D721Med (cell line): ENCODE data around the gene ALDH16A1.

Experiments used
- DNase-seq: peaks from one replicate; pipeline ENCODE4 v3.0.0; 2011; ENCODE audit warnings: low spot score; ENCODE audit not compliant: insufficient read length
- FAIRE-seq: peaks from 2 replicates; lab custom pipeline; 2011; peaks lifted over from hg19 to GRCh38; lab: Jason Lieb, UNC
- TF ChIP-seq, protein P1 (sequence below): IDR thresholded peaks from 2 replicates; pipeline ENCODE4 v1.5.1; 2012; ENCODE audit warnings: mild to moderate bottlenecking, control low read depth; ENCODE audit not compliant: insufficient read depth; ENCODE audit errors: missing control alignments

ALDH16A1 gene

DNA sequence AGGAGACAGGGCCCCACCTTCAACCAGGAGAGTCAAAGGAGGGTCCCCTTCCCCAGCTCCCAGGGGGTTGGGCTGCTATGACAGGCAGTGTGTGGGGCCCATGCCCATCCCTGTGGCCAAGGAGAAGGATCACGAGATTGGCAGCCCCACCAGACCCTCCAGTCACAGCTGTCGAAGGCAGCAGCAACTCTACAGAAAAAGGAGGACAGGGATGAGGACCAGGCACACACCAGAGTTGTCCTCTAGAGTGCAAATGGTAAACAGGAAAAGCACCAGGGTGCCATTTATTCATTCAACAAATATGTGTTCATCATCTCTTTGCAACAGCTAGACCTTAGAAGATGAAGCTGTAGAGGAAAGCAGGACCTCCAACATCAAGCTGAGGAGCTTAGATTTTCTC lies 33.9 kb upstream of the ALDH16A1 start:
- FAIRE-seq: no peak

DNA sequence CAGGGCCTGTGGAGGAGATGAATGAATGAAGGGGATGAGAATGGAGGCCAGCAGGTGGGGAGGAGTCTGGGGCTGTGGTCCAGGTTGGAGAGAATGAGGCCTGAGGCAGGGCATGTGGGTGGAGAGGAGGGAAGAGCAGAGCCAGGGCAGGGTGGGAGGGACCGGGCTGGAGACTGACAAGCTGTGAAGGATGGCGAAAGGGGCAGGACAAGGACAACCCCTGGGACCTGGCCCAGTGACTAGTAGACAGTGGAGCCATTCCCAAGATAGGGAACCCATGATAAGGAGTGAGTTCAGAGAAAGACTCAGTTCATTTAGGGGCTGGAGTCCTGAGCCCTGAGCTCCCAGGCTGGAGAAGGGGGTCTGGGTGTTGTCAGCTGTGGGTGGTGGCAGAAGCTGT lies 32.8 kb upstream of the ALDH16A1 start:
- TF ChIP-seq, protein P1, sequence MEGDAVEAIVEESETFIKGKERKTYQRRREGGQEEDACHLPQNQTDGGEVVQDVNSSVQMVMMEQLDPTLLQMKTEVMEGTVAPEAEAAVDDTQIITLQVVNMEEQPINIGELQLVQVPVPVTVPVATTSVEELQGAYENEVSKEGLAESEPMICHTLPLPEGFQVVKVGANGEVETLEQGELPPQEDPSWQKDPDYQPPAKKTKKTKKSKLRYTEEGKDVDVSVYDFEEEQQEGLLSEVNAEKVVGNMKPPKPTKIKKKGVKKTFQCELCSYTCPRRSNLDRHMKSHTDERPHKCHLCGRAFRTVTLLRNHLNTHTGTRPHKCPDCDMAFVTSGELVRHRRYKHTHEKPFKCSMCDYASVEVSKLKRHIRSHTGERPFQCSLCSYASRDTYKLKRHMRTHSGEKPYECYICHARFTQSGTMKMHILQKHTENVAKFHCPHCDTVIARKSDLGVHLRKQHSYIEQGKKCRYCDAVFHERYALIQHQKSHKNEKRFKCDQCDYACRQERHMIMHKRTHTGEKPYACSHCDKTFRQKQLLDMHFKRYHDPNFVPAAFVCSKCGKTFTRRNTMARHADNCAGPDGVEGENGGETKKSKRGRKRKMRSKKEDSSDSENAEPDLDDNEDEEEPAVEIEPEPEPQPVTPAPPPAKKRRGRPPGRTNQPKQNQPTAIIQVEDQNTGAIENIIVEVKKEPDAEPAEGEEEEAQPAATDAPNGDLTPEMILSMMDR: no peak
- no peak for FAIRE-seq
- DNase-seq: no peak

More for the DNA sequence above, 33.9 kb upstream of the ALDH16A1 start:
- TF ChIP-seq, protein P1: no peak
- DNase-seq: no peak

DNA sequence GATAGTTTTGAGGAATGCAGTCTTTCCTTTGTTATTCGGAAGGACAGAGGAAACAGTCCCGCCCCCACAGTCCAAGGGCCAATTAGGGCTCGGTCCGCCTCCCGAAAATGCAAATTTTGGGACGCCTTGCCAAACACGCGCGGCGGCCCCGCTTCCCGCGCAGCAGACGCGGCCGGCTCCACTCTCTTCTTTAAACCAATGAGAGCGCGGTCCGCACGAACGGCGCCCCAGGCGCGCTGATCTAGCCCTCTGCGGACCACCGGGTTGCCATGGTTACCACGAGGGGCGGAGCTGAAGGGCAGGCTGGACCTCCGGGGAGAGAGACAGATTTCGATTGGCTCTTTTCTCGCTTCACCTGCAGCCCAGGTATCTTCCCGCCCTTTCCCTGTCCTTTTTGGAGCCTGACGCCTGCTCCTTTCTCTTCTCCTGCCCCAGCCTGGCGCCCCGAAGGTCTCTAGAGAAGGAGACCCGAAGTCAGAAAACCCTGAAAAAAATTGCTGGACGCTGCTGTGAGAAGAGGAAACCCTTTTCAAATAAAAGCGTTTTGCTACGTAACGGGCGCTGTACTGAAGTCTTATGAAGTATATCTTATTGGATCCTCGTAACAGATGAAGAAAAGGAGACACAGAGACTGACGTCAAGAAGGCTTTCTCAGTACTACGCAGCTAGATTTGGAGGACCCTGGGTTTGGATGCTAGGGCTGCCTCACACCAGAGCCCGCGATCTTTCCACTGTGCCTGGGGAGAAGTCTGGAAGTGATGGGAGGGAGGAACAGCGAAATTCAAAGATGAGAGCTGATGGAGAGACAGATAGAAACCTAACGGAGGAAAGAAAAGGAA lies 31.8 kb upstream of the ALDH16A1 start:
- TF ChIP-seq, protein P1: no peak
- peak; percentile 77 for DNase-seq
- FAIRE-seq: no peak

DNA sequence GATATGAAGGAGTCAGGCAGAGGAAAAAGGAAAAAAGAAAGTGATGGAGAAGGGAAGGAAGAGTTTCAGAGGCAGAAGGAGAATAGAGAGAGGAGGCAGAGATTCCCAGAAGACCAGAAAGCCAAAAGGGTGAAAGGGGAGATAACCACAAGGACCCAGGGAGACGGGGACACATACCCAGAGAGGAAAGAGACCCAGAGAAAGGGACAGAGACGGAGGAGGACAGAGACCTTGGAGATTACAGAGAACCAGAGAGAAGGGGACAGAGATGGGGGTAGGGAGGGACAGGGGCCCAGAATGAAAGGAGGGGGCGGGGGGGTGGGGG lies 31.2 kb upstream of the ALDH16A1 start:
- FAIRE-seq: no peak
- TF ChIP-seq, protein P1: no peak
- no peak for DNase-seq

DNA sequence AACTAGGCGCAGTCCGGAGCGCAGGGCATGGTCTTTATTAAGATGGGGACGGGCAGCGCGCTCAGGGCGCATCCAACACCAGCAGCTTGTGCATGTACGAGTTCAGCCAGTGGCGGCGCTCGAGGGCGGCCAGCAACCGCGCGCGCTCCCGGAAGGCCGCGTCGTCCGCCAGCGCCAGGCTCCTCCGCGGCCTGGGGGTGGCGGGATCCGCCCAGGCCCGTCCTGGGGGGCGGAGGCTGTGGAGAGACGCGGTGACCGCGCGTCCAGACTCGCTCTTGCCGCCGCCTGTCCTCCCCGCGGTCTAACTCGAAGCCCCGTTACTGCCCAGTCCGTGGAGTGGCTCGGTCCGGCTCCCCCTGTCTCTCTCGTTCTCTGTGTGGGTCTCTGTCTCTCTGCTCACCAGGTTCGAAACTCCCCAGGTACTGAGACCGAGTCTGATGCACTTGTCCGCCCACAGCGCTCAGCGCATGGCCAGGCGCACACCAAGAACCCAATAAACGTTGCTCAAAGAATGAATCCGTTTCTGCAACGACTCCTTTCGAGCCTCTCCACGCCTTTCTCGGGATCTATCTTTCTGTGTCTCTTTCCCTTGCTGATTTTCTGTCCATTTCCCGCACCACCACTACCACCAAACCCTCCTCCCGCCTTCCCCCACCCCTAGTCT lies 30.5 kb upstream of the ALDH16A1 start:
- DNase-seq: no peak
- TF ChIP-seq, protein P1: peak; percentile 24
- FAIRE-seq: no peak

DNA sequence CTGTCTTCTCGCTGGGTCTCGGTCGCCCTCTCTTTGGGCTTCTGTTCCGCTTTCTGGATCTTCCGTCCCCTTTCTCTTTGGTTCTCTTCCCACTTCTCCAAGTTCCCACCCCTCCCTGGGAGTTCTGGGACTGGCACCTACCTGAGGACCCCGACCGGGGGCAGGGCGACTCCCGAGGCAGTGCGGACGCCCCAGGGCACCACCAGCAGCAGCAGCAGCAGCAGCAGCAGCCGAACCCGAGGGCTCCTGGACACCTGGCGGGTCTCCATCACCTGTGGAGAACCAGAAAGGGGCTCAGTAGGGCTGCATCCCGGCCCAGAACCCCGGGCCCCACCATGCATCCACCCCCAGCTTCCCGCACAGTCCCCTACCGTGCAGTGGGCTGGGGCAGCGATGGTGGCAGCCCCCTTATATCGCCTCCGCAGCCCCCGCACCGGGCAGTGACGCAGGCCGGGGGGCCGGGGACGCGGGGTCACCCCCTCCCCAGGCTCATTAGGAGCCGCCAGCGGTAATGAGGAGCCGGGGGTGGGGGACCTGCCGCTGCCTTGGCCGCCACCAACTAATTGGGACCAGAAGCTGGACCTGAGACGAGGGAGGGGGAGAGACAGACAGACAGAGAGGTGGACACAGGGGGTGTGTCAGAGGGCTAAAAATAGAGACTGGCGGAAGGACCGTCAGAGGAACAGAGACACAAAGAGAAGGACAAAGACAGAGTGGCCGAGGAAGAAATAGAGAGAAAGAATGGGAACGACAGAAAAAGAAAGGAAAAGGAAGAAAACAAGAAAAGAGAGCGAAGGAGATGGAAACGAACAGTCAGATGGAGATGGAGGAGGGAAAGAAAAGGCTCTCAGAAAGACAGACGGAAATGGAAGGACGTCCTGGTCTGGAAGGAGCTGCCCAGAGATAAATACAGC lies 29.7 kb upstream of the ALDH16A1 start, which contains the start of gene PTH2:
TSS of gene PTH2 (minus strand) at position 371 of the 914 bp plus-strand sequence. CDS start at position 269, 102 bp downstream.
- DNase-seq (no peak), FAIRE-seq (no peak)
- TF ChIP-seq, protein P1: no peak
